ENCODE results near the gene TMEM87A.

The TMEM87A gene

GRCh38 chr15:42215913-42216829, 57.1 kb downstream of the TMEM87A start:
- intact Hi-C loops (cut with DNase I): no loop called here
- DNase-seq: no peak

GRCh38 chr15:42214600-42214999, 58.6 kb downstream of the TMEM87A start:
- intact Hi-C loops (cut with DNase I): no loop called here
- DNase-seq: no peak

- DNase-seq: no peak
- intact Hi-C loops (cut with DNase I): no loop called here
Measured at GRCh38 chr15:42213511-42213910, 59.7 kb downstream of the TMEM87A start.

GRCh38 chr15:42210696-42211095, 62.5 kb downstream of the TMEM87A start:
- no peak for DNase-seq

GRCh38 chr15:42207674-42208579, 65.3 kb downstream of the TMEM87A start, which contains the start of gene VPS39:
VPS39 (minus strand) TSS chr15:42208304; CDS start chr15:42208153, 151 bp downstream.
- peak; percentile 83 to 96 (median 90) for DNase-seq
- intact Hi-C loops (cut with DNase I): no loop called here

More at GRCh38 chr15:42210696-42211095, 62.5 kb downstream of the TMEM87A start:
- intact Hi-C loops (cut with DNase I): no loop called here

GRCh38 chr15:42206406-42206805, 66.8 kb downstream of the TMEM87A start:
- intact Hi-C loops (cut with DNase I): no loop called here
- DNase-seq: no peak

- intact Hi-C loops (cut with DNase I): no loop called here
- DNase-seq: no peak
Measured at GRCh38 chr15:42203891-42204290, 69.3 kb downstream of the TMEM87A start.

GRCh38 chr15:42202653-42203052, 70.6 kb downstream of the TMEM87A start:
- intact Hi-C loops (cut with DNase I): no loop called here
- no peak for DNase-seq

- intact Hi-C loops (cut with DNase I): no loop called here
- DNase-seq: no peak
Measured at GRCh38 chr15:42201801-42202200, 71.4 kb downstream of the TMEM87A start.

- no peak for DNase-seq
- intact Hi-C loops (cut with DNase I): no loop called here
Measured at GRCh38 chr15:42199126-42199525, 74.1 kb downstream of the TMEM87A start.

- intact Hi-C loops (cut with DNase I): no loop called here
- DNase-seq: no peak
Measured at GRCh38 chr15:42198516-42198915, 74.7 kb downstream of the TMEM87A start.

GRCh38 chr15:42194513-42194912, 78.7 kb downstream of the TMEM87A start:
- intact Hi-C loops (cut with DNase I): no loop called here
- DNase-seq: no peak

- intact Hi-C loops (cut with DNase I): no loop called here
- no peak for DNase-seq
Measured at GRCh38 chr15:42193383-42193782, 79.8 kb downstream of the TMEM87A start.

GRCh38 chr15:42191610-42192346, 81.5 kb downstream of the TMEM87A start:
- DNase-seq: no peak
- intact Hi-C loops (cut with DNase I): no loop called here

GRCh38 chr15:42190370-42190769, 82.9 kb downstream of the TMEM87A start:
- intact Hi-C loops (cut with DNase I): no loop called here
- DNase-seq: no peak

- intact Hi-C loops (cut with DNase I): no loop called here
- DNase-seq: no peak
Measured at GRCh38 chr15:42185801-42186200, 87.4 kb downstream of the TMEM87A start.

GRCh38 chr15:42184736-42185135, 88.5 kb downstream of the TMEM87A start:
- no peak for DNase-seq
- intact Hi-C loops (cut with DNase I): no loop called here

GRCh38 chr15:42184296-42184695, 88.9 kb downstream of the TMEM87A start:
- intact Hi-C loops (cut with DNase I): no loop called here

GRCh38 chr15:42182961-42183360, 90.3 kb downstream of the TMEM87A start:
- peak in 3 of 42 donors; percentile 20 to 50 (median 47) for DNase-seq
- intact Hi-C loops (cut with DNase I): no loop called here

More at GRCh38 chr15:42184296-42184695, 88.9 kb downstream of the TMEM87A start:
- DNase-seq: peak in 7 of 42 donors; percentile 9 to 54 (median 20)

Measured in head of caudate nucleus (tissue), 42 donors.